HG03025 (cell line): ENCODE results near the gene CCNB2.
"Not testable (repeated sequence)": the region's sequence is repeated elsewhere in the genome, so short reads cannot be mapped to it uniquely, and the experiment has no call there.

Source experiments
- ATAC-seq: cut with Tn5 transposase; IDR thresholded peaks from one replicate; pipeline ENCODE4 v1.9.1; 2021; ENCODE audit warnings: mild to moderate bottlenecking, moderate library complexity; ENCODE audit not compliant: unreplicated experiment, low FRiP score

CCNB2 gene

GRCh38 chr15:59104912-59105732, at the start of gene CCNB2:
Gene CCNB2, plus strand, starts transcription at chr15:59105146. Its CDS starts 123 bp downstream, at chr15:59105269.
- peak; percentile 94 for ATAC-seq

- no peak for ATAC-seq
Observed at GRCh38 chr15:59059076-59059597, 45.8 kb upstream of the CCNB2 start.

GRCh38 chr15:59060348-59060747, 44.6 kb upstream of the CCNB2 start:
- ATAC-seq: no peak

GRCh38 chr15:59063042-59063441, 41.9 kb upstream of the CCNB2 start:
- no peak for ATAC-seq

- ATAC-seq: no peak
Observed at GRCh38 chr15:59069430-59069829, 35.5 kb upstream of the CCNB2 start.

- no peak for ATAC-seq
Observed at GRCh38 chr15:59074607-59075006, 30.3 kb upstream of the CCNB2 start.

- no peak for ATAC-seq
Observed at GRCh38 chr15:59087731-59088130, 17.2 kb upstream of the CCNB2 start.

GRCh38 chr15:59094077-59094476, 10.9 kb upstream of the CCNB2 start:
- ATAC-seq: no peak

- no peak for ATAC-seq
Observed at GRCh38 chr15:59096429-59096828, 8.5 kb upstream of the CCNB2 start.

GRCh38 chr15:59099162-59099685, 5.7 kb upstream of the CCNB2 start:
- ATAC-seq: no peak

GRCh38 chr15:59104602-59104911, 389 bp upstream of the CCNB2 start:
- peak; percentile 29 for ATAC-seq

GRCh38 chr15:59105854-59106253, 908 bp downstream of the CCNB2 start:
- no peak for ATAC-seq

- no peak for ATAC-seq
Observed at GRCh38 chr15:59111251-59111650, 6.3 kb downstream of the CCNB2 start.

GRCh38 chr15:59115047-59115446, 10.1 kb downstream of the CCNB2 start:
- no peak for ATAC-seq

- no peak for ATAC-seq
Observed at GRCh38 chr15:59116141-59116540, 11.2 kb downstream of the CCNB2 start.

- no peak for ATAC-seq
Observed at GRCh38 chr15:59116771-59117170, 11.8 kb downstream of the CCNB2 start.

GRCh38 chr15:59119625-59120024, 14.7 kb downstream of the CCNB2 start:
- ATAC-seq: no peak

- ATAC-seq: no peak
Observed at GRCh38 chr15:59120937-59121336, 16.0 kb downstream of the CCNB2 start.

- ATAC-seq: no peak
Observed at GRCh38 chr15:59124261-59124660, 19.3 kb downstream of the CCNB2 start.

GRCh38 chr15:59125683-59126082, 20.7 kb downstream of the CCNB2 start:
- not testable (repeated sequence) for ATAC-seq

GRCh38 chr15:59127255-59127654, 22.3 kb downstream of the CCNB2 start:
- not testable (repeated sequence) for ATAC-seq

- no peak for ATAC-seq
Observed at GRCh38 chr15:59131456-59131855, 26.5 kb downstream of the CCNB2 start.
